H1 (cell line): ENCODE results near the gene LIN28A. TPM values are rescaled to one million over a fixed set of nuclear protein-coding genes. Genes with fewer than 3 reads are reported as not detected.
A peak's percentile ranks its signal among the peaks of the same experiment; 100 is the strongest.

Experiments
- CBX8 ChIP-seq: fragments of 300-800, 300-1000 bp; sonication (generic); IDR thresholded peaks from 2 replicates; pipeline ENCODE4 v1.7.1; 2016; ENCODE audit warnings: low read depth, low read length, borderline replicate concordance
- EZH2 ChIP-seq: fragments of 200-600 bp; sonication (generic); IDR thresholded peaks from 2 replicates; pipeline ENCODE4 v1.7.1; 2012; ENCODE audit warnings: low read depth, mild to moderate bottlenecking, moderate library complexity, low read length, inconsistent platforms; ENCODE audit not compliant: severe bottlenecking
- MAFK ChIP-seq: IDR thresholded peaks from 2 replicates; pipeline ENCODE4 v1.6.1; 2012; ENCODE audit warnings: low read depth, mild to moderate bottlenecking, improper control_type of control experiment, low read length
- TAF7 ChIP-seq: optimal IDR thresholded peaks from 2 replicates; pipeline ENCODE3; 2011; ENCODE audit warnings: low read depth, mild to moderate bottlenecking, inconsistent platforms, low read length, moderate library complexity, borderline replicate concordance
- polyA plus RNA-seq, 7 experiments: library from polyadenylated mRNA; depleted of rRNA in 3 of 7; stranded (reverse) in 5 of 7; unstranded in 2 of 7; fragments of >200 nt in 5 of 7; fragments of 200-250 nt in 2 of 7; gene quantifications; 1 replicate in 5 of 7; 2 replicates in 1 of 7; 4 replicates in 1 of 7; pipeline versions ENCODE4 v1.2.1 to v1.2.3, GENCODE V29; 2011 to 2013; ENCODE audit warnings: missing spikeins in 2 of 7, mixed read lengths in 2 of 7
- total RNA-seq: library from RNA; stranded (reverse); fragmentation: NEBNext Ultra II Directional; extraction: Animal tissue kit (Norgen Biotek cat#: 25700); gene quantifications from 2 replicates; pipeline ENCODE4 v1.2.1, GENCODE V29; 2021
- TF ChIP-seq, protein P1 (sequence below): fragments of 300-600 bp; sonication (generic); IDR thresholded peaks from 2 replicates; pipeline ENCODE4 v1.7.1; 2012; ENCODE audit warnings: low read length, moderate library complexity, mild to moderate bottlenecking, inconsistent platforms; ENCODE audit not compliant: insufficient replicate concordance
- TF ChIP-seq, protein P2 (sequence below): IDR thresholded peaks from 2 replicates; pipeline ENCODE4 v1.6.1; 2011; ENCODE audit warnings: low read length, improper control_type of control experiment
- TF ChIP-seq, protein P3 (sequence below), 3 experiments: IDR thresholded peaks; 1 replicate in 2 of 3; 2 replicates in 1 of 3; pipeline versions ENCODE4 v1.5.1 to v1.6.1; 2011; ENCODE audit warnings: low read length in 3 of 3, mild to moderate bottlenecking in 3 of 3, inconsistent platforms in 2 of 3, low read depth in 1 of 3, moderate library complexity in 1 of 3; ENCODE audit not compliant: insufficient read depth in 1 of 3; ENCODE audit errors: control extremely low read depth in 1 of 3

Gene LIN28A
- total and polyA plus RNA-seq, 2 of the 8 experiments (the other 6 are each of a cell fraction or from before 2014, with no cell fraction given), result 403 to 1,486 TPM

GRCh38 chr1:26418865-26419349 is 8.3 kb downstream of the LIN28A start (continued):
- TF ChIP-seq, protein P1, sequence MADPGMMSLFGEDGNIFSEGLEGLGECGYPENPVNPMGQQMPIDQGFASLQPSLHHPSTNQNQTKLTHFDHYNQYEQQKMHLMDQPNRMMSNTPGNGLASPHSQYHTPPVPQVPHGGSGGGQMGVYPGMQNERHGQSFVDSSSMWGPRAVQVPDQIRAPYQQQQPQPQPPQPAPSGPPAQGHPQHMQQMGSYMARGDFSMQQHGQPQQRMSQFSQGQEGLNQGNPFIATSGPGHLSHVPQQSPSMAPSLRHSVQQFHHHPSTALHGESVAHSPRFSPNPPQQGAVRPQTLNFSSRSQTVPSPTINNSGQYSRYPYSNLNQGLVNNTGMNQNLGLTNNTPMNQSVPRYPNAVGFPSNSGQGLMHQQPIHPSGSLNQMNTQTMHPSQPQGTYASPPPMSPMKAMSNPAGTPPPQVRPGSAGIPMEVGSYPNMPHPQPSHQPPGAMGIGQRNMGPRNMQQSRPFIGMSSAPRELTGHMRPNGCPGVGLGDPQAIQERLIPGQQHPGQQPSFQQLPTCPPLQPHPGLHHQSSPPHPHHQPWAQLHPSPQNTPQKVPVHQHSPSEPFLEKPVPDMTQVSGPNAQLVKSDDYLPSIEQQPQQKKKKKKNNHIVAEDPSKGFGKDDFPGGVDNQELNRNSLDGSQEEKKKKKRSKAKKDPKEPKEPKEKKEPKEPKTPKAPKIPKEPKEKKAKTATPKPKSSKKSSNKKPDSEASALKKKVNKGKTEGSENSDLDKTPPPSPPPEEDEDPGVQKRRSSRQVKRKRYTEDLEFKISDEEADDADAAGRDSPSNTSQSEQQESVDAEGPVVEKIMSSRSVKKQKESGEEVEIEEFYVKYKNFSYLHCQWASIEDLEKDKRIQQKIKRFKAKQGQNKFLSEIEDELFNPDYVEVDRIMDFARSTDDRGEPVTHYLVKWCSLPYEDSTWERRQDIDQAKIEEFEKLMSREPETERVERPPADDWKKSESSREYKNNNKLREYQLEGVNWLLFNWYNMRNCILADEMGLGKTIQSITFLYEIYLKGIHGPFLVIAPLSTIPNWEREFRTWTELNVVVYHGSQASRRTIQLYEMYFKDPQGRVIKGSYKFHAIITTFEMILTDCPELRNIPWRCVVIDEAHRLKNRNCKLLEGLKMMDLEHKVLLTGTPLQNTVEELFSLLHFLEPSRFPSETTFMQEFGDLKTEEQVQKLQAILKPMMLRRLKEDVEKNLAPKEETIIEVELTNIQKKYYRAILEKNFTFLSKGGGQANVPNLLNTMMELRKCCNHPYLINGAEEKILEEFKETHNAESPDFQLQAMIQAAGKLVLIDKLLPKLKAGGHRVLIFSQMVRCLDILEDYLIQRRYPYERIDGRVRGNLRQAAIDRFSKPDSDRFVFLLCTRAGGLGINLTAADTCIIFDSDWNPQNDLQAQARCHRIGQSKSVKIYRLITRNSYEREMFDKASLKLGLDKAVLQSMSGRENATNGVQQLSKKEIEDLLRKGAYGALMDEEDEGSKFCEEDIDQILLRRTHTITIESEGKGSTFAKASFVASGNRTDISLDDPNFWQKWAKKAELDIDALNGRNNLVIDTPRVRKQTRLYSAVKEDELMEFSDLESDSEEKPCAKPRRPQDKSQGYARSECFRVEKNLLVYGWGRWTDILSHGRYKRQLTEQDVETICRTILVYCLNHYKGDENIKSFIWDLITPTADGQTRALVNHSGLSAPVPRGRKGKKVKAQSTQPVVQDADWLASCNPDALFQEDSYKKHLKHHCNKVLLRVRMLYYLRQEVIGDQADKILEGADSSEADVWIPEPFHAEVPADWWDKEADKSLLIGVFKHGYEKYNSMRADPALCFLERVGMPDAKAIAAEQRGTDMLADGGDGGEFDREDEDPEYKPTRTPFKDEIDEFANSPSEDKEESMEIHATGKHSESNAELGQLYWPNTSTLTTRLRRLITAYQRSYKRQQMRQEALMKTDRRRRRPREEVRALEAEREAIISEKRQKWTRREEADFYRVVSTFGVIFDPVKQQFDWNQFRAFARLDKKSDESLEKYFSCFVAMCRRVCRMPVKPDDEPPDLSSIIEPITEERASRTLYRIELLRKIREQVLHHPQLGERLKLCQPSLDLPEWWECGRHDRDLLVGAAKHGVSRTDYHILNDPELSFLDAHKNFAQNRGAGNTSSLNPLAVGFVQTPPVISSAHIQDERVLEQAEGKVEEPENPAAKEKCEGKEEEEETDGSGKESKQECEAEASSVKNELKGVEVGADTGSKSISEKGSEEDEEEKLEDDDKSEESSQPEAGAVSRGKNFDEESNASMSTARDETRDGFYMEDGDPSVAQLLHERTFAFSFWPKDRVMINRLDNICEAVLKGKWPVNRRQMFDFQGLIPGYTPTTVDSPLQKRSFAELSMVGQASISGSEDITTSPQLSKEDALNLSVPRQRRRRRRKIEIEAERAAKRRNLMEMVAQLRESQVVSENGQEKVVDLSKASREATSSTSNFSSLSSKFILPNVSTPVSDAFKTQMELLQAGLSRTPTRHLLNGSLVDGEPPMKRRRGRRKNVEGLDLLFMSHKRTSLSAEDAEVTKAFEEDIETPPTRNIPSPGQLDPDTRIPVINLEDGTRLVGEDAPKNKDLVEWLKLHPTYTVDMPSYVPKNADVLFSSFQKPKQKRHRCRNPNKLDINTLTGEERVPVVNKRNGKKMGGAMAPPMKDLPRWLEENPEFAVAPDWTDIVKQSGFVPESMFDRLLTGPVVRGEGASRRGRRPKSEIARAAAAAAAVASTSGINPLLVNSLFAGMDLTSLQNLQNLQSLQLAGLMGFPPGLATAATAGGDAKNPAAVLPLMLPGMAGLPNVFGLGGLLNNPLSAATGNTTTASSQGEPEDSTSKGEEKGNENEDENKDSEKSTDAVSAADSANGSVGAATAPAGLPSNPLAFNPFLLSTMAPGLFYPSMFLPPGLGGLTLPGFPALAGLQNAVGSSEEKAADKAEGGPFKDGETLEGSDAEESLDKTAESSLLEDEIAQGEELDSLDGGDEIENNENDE, result peak; percentile 16
- TF ChIP-seq, protein P2, sequence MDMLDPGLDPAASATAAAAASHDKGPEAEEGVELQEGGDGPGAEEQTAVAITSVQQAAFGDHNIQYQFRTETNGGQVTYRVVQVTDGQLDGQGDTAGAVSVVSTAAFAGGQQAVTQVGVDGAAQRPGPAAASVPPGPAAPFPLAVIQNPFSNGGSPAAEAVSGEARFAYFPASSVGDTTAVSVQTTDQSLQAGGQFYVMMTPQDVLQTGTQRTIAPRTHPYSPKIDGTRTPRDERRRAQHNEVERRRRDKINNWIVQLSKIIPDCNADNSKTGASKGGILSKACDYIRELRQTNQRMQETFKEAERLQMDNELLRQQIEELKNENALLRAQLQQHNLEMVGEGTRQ, result no peak
- TF ChIP-seq, protein P3, sequence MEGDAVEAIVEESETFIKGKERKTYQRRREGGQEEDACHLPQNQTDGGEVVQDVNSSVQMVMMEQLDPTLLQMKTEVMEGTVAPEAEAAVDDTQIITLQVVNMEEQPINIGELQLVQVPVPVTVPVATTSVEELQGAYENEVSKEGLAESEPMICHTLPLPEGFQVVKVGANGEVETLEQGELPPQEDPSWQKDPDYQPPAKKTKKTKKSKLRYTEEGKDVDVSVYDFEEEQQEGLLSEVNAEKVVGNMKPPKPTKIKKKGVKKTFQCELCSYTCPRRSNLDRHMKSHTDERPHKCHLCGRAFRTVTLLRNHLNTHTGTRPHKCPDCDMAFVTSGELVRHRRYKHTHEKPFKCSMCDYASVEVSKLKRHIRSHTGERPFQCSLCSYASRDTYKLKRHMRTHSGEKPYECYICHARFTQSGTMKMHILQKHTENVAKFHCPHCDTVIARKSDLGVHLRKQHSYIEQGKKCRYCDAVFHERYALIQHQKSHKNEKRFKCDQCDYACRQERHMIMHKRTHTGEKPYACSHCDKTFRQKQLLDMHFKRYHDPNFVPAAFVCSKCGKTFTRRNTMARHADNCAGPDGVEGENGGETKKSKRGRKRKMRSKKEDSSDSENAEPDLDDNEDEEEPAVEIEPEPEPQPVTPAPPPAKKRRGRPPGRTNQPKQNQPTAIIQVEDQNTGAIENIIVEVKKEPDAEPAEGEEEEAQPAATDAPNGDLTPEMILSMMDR (IDR thresholded peaks at IDR 0.05; ENCODE audit: control extremely low read depth in 1 of 3, insufficient read depth in 1 of 3, low read depth in 1 of 3, low read length in 3 of 3), result no peak
- TF ChIP-seq CBX8 (no peak), EZH2 (no peak), TAF7 (no peak), MAFK (no peak)
